SW480 (cell line): ENCODE data around the gene NOX4.
"Not testable (repeated sequence)": the region's sequence is repeated elsewhere in the genome, so short reads cannot be mapped to it uniquely, and the experiment has no call there.

Source experiments
- DNase-seq: peaks from one replicate; pipeline ENCODE4 v3.0.0-alpha.2; 2016; ENCODE audit warnings: low spot score

The NOX4 gene

DNA sequence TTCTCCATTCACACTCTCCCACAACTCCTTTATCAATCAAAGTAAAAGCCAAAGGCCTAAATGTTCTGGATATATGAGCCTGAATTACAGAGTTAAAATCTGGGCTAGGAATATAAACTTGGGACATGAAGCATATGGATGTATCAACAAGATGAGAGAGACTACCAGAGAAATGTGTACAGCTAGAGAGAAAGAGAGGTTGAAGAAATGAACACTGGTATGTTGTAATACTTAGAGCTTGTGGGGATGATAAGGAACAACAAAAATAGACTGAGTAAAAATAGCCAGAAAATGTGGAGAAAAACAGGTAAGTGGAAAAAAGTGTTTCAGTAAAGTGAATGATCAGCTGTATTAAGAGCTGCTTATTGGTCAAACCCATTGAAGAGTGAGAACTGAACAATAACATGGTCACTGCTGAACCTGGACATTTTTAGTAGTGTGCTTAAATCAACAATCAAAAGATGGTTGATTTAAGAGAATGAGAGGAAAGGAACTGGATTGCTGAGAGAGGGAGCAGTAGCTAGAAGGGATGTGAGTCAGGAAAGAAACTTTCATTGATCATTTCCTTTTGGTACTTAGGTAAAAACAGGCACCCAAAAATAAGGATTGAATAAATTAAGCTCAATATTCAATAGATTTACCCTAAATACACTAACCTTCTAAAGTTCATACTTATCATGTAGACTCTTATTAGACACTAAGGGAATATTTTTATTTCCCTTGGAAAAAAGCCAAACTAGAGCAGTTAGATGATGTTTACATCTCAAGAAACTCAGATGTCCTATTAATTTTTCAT is 111.0 kb downstream of the NOX4 start:
- not testable (repeated sequence) for DNase-seq

- DNase-seq = not testable (repeated sequence)
Measured at GRCh38 chr11:89378986-89379385, 112.2 kb downstream of the NOX4 start.

GRCh38 chr11:89369356-89369755 is 121.8 kb downstream of the NOX4 start:
- not testable (repeated sequence) for DNase-seq

- not testable (repeated sequence) for DNase-seq
Measured at GRCh38 chr11:89364856-89365255, 126.3 kb downstream of the NOX4 start.

DNA sequence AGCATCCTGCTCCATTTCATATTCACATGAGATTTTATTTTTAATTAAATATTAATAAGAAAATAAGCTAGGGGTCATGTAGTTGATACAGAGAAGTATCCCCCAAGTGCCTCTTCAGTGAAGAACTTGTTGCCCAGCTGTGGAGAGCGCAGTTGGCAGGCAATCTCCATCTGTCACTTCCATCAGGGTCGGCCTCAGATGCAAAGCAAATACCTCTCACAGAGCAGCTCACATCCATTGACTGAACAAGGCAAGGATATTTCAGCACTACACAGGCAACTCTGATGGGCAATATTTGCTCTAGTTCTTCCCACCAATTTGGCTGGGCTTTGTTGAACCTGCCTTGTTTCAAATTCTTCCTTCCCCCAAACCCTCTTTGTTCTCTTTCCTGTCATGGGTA is 129.4 kb downstream of the NOX4 start:
- no peak for DNase-seq

DNA sequence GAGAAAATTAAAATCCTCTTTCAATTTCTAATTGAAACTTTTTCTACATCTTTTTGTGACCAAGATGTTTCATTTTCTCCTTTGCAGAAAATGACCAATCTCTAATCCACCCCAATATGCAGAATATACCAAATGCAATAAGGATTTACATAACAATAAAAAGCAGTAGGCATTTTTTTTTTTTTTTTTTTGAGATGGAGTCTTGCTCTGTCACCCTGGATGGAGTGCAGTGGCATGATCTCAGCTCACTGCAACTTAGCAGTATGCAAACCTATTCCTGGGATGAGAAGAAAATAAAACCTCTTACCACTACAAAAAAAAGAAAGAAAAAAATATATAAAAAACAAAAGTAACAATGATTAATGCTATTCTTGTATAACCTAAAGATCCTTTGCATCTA is 132.0 kb downstream of the NOX4 start:
- not testable (repeated sequence) for DNase-seq

DNA sequence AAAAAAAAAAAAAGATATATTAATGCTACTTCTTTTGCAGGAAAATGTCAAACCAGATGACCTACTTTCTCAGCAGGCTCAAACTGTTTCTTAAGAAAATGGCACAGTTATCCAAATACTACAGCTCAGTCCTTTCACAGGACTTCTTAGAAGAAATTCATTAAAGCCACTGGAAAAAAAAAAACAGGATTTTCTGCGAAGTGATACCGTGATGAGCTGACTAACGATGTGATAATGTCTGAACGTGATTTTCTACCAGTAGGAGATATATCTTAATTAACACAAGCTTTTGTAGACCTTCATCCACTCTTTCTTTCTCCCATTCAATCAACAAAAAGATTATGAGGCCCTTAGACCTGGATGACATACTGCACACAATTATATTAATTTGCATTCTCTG is 132.4 kb downstream of the NOX4 start:
- no peak for DNase-seq

- no peak for DNase-seq
Measured at GRCh38 chr11:89355646-89356045, 135.5 kb downstream of the NOX4 start.

DNA sequence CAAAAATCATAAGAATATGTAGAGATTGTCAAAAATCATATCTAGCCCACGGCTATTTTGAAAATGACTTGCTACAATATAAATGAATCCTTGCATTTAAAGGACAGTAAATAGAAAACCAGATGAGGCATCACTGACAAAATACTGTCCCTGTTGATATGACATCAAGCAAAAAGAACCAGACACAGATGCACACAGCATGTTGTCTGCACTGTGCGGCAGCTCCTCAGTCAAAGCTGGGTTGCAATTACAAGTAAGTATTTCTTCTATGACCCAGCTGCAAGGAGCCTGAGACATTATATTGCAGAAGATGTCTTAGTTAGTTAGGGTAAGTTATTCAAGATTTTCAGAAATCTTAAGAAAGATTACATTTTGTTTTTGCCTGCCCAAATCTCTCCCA is 136.7 kb downstream of the NOX4 start:
- not testable (repeated sequence) for DNase-seq

DNA sequence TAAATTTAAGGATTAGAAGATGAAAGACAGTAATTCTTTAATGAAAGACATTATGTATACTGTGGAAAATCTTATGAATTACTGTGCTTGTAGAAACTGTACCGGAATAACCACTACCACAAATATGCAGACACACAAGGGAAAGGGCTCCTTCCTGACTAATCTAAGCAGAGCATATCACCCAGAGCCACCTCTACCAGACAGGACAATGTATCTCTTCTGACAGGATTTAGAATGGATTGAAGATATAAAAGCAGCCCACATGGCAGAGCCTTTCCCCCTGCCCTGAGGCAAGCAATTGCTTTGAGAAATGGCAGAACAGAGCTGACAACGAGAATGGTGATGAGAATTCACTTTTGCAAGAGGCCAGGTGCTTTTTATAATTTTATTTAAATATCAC is 144.1 kb downstream of the NOX4 start:
- no peak for DNase-seq

DNA sequence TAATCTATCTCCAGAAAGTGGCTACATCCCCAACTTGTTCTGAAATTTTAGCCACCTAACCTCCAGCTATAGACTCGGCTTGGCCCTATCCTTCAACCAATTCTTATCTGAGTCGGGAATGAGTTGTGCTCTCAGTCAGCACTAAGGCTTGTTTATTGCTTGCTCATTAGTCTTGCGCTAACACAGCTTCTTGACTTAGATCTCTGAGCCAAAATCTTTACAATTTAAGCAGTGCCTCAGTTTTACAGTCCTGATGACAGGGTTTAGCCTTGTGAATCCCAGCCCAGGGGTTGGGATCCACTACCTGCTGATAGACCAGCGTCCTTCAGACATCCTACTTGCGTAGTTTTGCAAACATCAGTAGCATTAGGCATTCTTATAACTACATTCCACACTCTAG is 144.6 kb downstream of the NOX4 start:
- DNase-seq = no peak

- not testable (repeated sequence) for DNase-seq
Measured at GRCh38 chr11:89342880-89343572, 148.1 kb downstream of the NOX4 start.

DNA sequence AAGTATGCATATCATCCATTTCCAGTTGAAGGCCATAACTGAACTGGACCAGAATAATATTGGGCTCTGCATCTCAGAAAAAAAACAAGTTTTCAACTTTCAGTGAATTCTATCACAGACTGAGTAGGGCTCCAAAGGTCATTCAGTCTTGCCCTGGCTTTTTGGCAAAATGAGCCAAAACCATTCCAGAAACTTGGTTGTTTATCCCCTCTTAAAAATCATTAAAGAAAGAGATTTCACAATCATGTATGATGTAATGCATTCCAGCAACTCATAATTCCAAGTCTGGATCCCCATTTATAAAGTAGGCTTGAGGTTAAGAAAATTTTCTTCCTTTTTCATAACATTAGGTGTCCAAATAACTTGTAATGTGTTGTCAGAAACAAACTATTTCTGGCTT is 150.7 kb downstream of the NOX4 start:
- DNase-seq = not testable (repeated sequence)

DNA sequence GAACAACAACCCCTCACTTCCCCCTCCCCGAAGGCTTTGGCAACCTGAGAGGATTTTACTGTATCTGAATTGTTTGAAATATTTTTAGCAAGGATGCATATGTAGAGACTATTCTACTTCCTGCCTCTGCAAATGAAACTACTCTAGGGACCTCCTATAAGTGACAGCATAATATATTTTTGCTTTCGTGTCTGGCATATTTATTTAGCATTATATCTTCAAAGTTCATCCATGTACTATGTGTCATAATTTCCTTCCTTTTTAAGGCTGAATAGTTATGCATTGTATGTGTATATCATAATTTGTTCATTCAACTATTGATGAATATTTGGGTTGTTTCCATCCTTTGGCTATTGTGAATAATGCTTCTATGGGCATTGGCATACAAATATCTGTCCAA is 153.1 kb downstream of the NOX4 start:
- not testable (repeated sequence) for DNase-seq

DNA sequence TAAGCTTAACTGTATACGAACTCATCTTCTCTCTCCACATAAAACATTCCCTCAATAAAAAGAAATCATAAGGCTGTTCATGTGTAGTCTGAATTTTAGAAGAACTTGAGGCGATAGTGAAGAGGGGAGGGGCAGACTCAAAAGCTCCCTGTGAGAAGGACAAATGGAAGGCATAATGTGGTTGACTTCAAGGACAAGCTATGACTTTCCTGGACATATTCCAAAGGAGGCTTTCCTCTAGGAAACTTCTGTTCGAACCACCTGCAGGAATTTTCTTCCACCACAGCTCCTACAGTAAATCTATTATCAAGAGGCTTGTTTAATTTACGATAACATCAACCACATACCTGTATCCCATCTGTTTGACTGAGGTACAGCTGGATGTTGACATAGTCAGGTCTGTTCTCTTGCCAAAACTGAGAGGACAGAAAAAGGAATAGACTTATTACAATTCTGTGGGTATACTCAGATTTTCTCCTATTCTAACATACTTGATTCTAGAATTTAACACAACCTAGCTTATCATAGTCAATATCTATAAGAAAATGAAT is 154.0 kb downstream of the NOX4 start:
- not testable (repeated sequence) for DNase-seq

- DNase-seq = not testable (repeated sequence)
Measured at GRCh38 chr11:89333704-89334103, 157.5 kb downstream of the NOX4 start.

DNA sequence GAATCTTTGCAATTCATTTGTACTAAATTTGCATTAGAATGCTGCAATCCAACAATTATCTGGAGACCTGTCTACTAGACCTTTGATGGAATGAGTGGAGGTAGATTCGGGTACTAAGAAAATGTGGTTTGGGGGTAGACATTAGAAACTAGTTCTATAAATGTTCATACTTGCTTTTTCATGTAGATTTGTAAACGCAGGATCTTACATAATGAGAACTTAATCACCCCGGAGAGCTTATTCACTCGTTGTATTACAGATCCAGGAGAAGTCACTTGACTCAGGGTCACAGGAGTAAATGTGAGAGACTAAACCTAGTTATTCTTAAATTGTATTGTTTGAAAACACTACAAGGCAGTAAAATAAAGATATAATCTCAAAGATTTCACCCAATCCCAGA is 159.2 kb downstream of the NOX4 start:
- DNase-seq = not testable (repeated sequence)

- DNase-seq = no peak
Measured at GRCh38 chr11:89327885-89328284, 163.3 kb downstream of the NOX4 start.

- no peak for DNase-seq
Measured at GRCh38 chr11:89321401-89321800, 169.8 kb downstream of the NOX4 start.

DNA sequence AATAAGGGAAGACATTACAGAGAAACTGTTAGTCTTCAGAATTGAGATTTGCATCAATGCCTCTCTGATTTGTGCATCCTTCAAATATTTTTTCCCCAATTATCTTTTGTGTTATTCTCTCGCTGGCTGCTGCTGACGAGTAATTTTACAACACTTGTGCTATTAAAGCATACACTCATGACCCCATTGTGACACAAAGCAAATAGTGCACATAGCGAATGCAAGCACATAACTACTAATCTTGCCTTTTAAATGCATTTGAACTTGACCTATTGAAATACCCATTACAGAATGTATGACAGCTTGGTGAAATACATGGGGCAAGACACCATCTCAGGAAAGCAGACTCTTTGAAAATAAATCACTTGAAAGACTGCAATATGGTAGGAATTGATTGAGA is 180.6 kb downstream of the NOX4 start:
- not testable (repeated sequence) for DNase-seq

DNA sequence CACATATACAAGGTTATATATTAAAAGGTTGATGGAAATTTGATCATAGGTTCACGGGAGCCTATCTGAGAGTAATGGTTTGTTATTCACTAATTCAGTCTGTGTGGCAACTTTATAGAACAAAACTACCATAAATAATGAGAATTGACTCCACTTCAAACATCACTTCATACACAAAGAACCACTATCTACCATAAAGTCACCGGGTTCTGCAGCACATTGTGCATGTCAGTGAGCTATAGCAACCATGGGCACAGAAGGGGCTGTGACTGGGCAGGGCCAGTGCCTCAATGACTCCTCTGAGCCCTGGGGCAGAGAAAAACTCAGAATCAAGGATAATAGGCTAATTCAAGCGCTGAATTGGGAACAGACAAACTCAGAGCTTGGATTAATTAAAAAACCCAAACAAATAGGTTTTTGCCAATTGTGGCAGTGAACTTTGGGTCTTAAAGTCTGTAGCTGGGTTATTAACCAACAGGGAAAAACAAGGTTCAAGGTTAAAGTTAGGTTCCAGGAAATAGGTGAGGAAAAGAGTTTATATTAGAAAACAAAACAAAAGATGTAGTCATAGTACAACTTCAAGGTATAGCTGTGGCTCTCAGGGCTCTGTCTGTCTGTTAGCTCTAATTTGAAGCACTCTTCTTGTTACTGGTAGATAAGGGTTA is 181.7 kb downstream of the NOX4 start:
- DNase-seq = not testable (repeated sequence)

- not testable (repeated sequence) for DNase-seq
Measured at GRCh38 chr11:89308272-89308671, 182.9 kb downstream of the NOX4 start.

DNA sequence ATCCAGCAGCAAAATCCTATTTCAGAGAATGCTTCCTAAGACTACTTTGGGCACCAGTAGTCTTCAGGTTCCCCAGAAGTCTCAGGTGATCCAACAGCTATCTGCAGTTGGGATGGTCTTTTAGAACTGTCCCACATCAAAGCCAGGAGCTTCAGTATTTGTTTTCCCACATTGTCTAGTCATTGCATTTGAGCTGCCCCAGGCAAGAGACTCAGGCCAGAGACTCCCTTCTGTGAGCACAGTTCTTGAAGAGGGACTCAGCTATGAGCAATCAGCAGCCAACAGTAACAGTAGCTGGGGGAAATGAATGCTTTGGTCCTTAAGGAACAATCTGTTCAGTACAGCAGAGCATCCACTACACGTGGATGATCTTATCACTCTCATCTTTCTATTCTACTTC is 188.1 kb downstream of the NOX4 start:
- DNase-seq = not testable (repeated sequence)
